HepG2 (cell line): ENCODE results near the gene EVI5. TPM values are rescaled to one million over a fixed set of nuclear protein-coding genes. Genes with fewer than 3 reads are reported as not detected.
A peak's percentile ranks its signal among the peaks of the same experiment; 100 is the strongest.

ENCODE experiments used
- BATF2 ChIP-seq: sonication (generic); formaldehyde crosslinking; IDR thresholded peaks from 2 replicates; pipeline ENCODE4 v1.8.0; 2022; ENCODE audit warnings: mild to moderate bottlenecking, missing genetic modification reagents, moderate library complexity
- CBX1 ChIP-seq: IDR thresholded peaks from one replicate; pipeline ENCODE4 v1.6.1; 2016; ENCODE audit warnings: antibody characterized with exemption, low read depth
- CEBPB ChIP-seq: IDR thresholded peaks from 2 replicates; pipeline ENCODE4 v1.6.1; 2011; ENCODE audit warnings: low read depth, low read length, improper control_type of control experiment, borderline replicate concordance
- CENPX ChIP-seq: sonication (generic); formaldehyde crosslinking; IDR thresholded peaks from 2 replicates; pipeline ENCODE4 v1.9.0; 2021; ENCODE audit warnings: mild to moderate bottlenecking, missing genetic modification reagents, moderate library complexity
- DDIT3 ChIP-seq: sonication (generic); formaldehyde crosslinking; IDR thresholded peaks from 2 replicates; pipeline ENCODE4 v1.4.0; 2020; ENCODE audit warnings: mild to moderate bottlenecking, missing genetic modification reagents
- DZIP1 ChIP-seq: sonication (generic); formaldehyde crosslinking; IDR thresholded peaks from 2 replicates; pipeline ENCODE4 v1.5.0; 2020; ENCODE audit warnings: mild to moderate bottlenecking, missing genetic modification reagents
- HMGA1 ChIP-seq: sonication (generic); formaldehyde crosslinking; conservative IDR thresholded peaks from 2 replicates; pipeline ENCODE4 v1.4.0; 2020; ENCODE audit warnings: missing genetic modification reagents
- HNRNPUL1 ChIP-seq: fragments of 200-400 bp; formaldehyde crosslinking; IDR thresholded peaks from 2 replicates; pipeline ENCODE4 v1.6.1; 2017; ENCODE audit warnings: low read depth, mild to moderate bottlenecking, low read length, moderate library complexity
- LBX2 ChIP-seq: sonication (generic); formaldehyde crosslinking; IDR thresholded peaks from 2 replicates; pipeline ENCODE4 v1.5.0; 2020; ENCODE audit warnings: missing genetic modification reagents, mild to moderate bottlenecking, borderline replicate concordance
- MZF1 ChIP-seq: sonication (generic); formaldehyde crosslinking; IDR thresholded peaks from 2 replicates; pipeline ENCODE4 v1.8.1; 2023; ENCODE audit warnings: mild to moderate bottlenecking, missing genetic modification reagents, borderline replicate concordance
- NR0B2 ChIP-seq: sonication (generic); formaldehyde crosslinking; IDR thresholded peaks from 2 replicates; pipeline ENCODE4 v1.4.0; 2020; ENCODE audit warnings: mild to moderate bottlenecking, missing genetic modification reagents
- NR2C2 ChIP-seq: sonication (generic); formaldehyde crosslinking; IDR thresholded peaks from 2 replicates; pipeline ENCODE4 v1.4.0; 2020; ENCODE audit warnings: missing genetic modification reagents, mild to moderate bottlenecking, moderate library complexity, borderline replicate concordance
- NR3C1 ChIP-seq: sonication (generic); formaldehyde crosslinking; IDR thresholded peaks from 2 replicates; pipeline ENCODE4 v1.4.0; 2020; ENCODE audit warnings: missing genetic modification reagents
- POLR2A ChIP-seq, 2 experiments: IDR thresholded peaks; 2 replicates each; pipeline ENCODE4 v1.6.1; 2011; ENCODE audit warnings: low read depth in 2 of 2, low read length in 2 of 2, mild to moderate bottlenecking in 1 of 2, moderate library complexity in 1 of 2; ENCODE audit not compliant: insufficient read depth in 1 of 2
- SP2 ChIP-seq: sonication (generic); formaldehyde crosslinking; IDR thresholded peaks from 2 replicates; pipeline ENCODE4 v1.5.1; 2020; ENCODE audit warnings: mild to moderate bottlenecking, missing genetic modification reagents
- TBL1XR1 ChIP-seq: fragments of 150-350 bp; IDR thresholded peaks from 2 replicates; pipeline ENCODE4 v1.6.1; 2014; ENCODE audit warnings: borderline replicate concordance, low read length; ENCODE audit not compliant: partially characterized antibody
- TEF ChIP-seq: sonication (generic); formaldehyde crosslinking; IDR thresholded peaks from 2 replicates; pipeline ENCODE4 v1.5.0; 2020; ENCODE audit warnings: missing genetic modification reagents
- U2AF2 ChIP-seq: fragments of 200-400 bp; formaldehyde crosslinking; IDR thresholded peaks from 2 replicates; pipeline ENCODE4 v1.6.1; 2017; ENCODE audit warnings: low read depth, mild to moderate bottlenecking, low read length
- ZBTB42 ChIP-seq: sonication (generic); formaldehyde crosslinking; IDR thresholded peaks from 2 replicates; pipeline ENCODE4 v1.5.0; 2020; ENCODE audit warnings: mild to moderate bottlenecking, missing genetic modification reagents
- ZBTB7A ChIP-seq: sonication (generic); formaldehyde crosslinking; IDR thresholded peaks from 2 replicates; pipeline ENCODE4 v1.8.0; 2022; ENCODE audit warnings: mild to moderate bottlenecking, missing genetic modification reagents
- ZEB1 ChIP-seq: IDR thresholded peaks from 2 replicates; pipeline ENCODE4 v1.6.1; 2012; ENCODE audit warnings: mild to moderate bottlenecking, low read depth, inconsistent platforms; ENCODE audit not compliant: insufficient replicate concordance
- ZNF329 ChIP-seq: sonication (generic); formaldehyde crosslinking; IDR thresholded peaks from 2 replicates; pipeline ENCODE4 v1.9.0; 2021; ENCODE audit warnings: low read depth, mild to moderate bottlenecking, missing genetic modification reagents
- ZNF570 ChIP-seq: sonication (generic); formaldehyde crosslinking; IDR thresholded peaks from 2 replicates; pipeline ENCODE4 v1.4.0; 2020; ENCODE audit warnings: mild to moderate bottlenecking, missing genetic modification reagents, borderline replicate concordance
- ZNF670 ChIP-seq: sonication (generic); formaldehyde crosslinking; IDR thresholded peaks from 2 replicates; pipeline ENCODE4 v1.8.0; 2022; ENCODE audit warnings: mild to moderate bottlenecking, missing genetic modification reagents, borderline replicate concordance
- ZNF709 ChIP-seq: sonication (generic); formaldehyde crosslinking; IDR thresholded peaks from 2 replicates; pipeline ENCODE4 v1.5.0; 2020; ENCODE audit warnings: mild to moderate bottlenecking, missing genetic modification reagents
- polyA plus RNA-seq, 8 experiments: library from polyadenylated mRNA; depleted of rRNA in 3 of 8; stranded (reverse) in 7 of 8; unstranded in 1 of 8; fragments of >200 nt; fragmentation: Illumina TruSeq in 4 of 8; extraction: Trizol in 4 of 8; gene quantifications; 2 replicates each; pipeline versions ENCODE4 v1.2.1 to v1.2.3, GENCODE V29; 2011 to 2016; ENCODE audit warnings: low read depth in 4 of 8, missing spikeins in 1 of 8, mixed read lengths in 1 of 8; ENCODE audit not compliant: insufficient read depth in 1 of 8
- total RNA-seq, 5 experiments: library from RNA; depleted of rRNA; stranded (reverse); fragments of >200 nt; fragmentation: Illumina TruSeq; extraction: Trizol; gene quantifications; 2 replicates each; pipeline ENCODE4 v1.2.3, GENCODE V29; 2016; ENCODE audit warnings: low read depth in 1 of 5

Gene EVI5
- total and polyA plus RNA-seq, 2 of the 13 experiments (the other 11 are each of a cell fraction or from before 2014, with no cell fraction given) = 4.0 to 12.6 TPM

GRCh38 chr1:92831762-92832536 is 47.0 kb upstream of the EVI5 start, which contains the start of gene RPL5 (continued):
- peak; percentile 99 for TF ChIP-seq ZNF670 (CRISPR knock-in tag)
- TF ChIP-seq DZIP1 = no peak
- TF ChIP-seq POLR2A (IDR thresholded peaks at IDR 0.05; ENCODE audit: insufficient read depth in 1 of 2, low read depth in 2 of 2, low read length in 2 of 2) = peak; percentile 99 to 100
- no peak for TF ChIP-seq ZEB1
- TF ChIP-seq NR3C1 = no peak
- TF ChIP-seq ZNF329 (CRISPR knock-in tag) = peak; percentile 91
- peak; percentile 67 for TF ChIP-seq ZBTB7A
- TF ChIP-seq ZBTB42 (CRISPR knock-in tag) = no peak
- TF ChIP-seq HMGA1 (CRISPR knock-in tag) = no peak
- peak; percentile 91 for TF ChIP-seq ZNF709
- peak; percentile 59 for TF ChIP-seq CBX1
- no peak for TF ChIP-seq CEBPB
- peak; percentile 31; the same call in 1 of the 2 replicates for TF ChIP-seq LBX2 (CRISPR knock-in tag)
- TF ChIP-seq NR2C2 (CRISPR knock-in tag) = peak; percentile 84
- TF ChIP-seq BATF2 (CRISPR knock-in tag) = peak; percentile 86; the same call in 1 of the 2 replicates
- peak; percentile 58; the same call in 1 of the 2 replicates for TF ChIP-seq TEF
- TF ChIP-seq CENPX = no peak
- peak; percentile 97 for TF ChIP-seq NR0B2
- TF ChIP-seq DDIT3 (CRISPR knock-in tag) = peak; percentile 40; the same call in 1 of the 2 replicates
- TF ChIP-seq SP2 (CRISPR knock-in tag) = peak; percentile 49
- TF ChIP-seq TBL1XR1 = no peak
- TF ChIP-seq ZNF570 (CRISPR knock-in tag) = peak; percentile 74; the same call in 1 of the 2 replicates
- TF ChIP-seq HNRNPUL1 = no peak
- peak; percentile 23; the same call in 1 of the 2 replicates for TF ChIP-seq U2AF2
- TF ChIP-seq MZF1 (CRISPR knock-in tag) = peak; percentile 64; the same call in 1 of the 2 replicates
